Urinary bladder (tissue), 4 donors: ENCODE results near the gene INSIG2. TPM values are rescaled to one million over a fixed set of nuclear protein-coding genes. Genes with fewer than 3 reads are reported as not detected.

Source experiments
- DNase-seq: peaks from one replicate; pipeline ENCODE4 v3.0.0-alpha.2; 2015; ENCODE audit errors: extremely low spot score
- H3K27ac ChIP-seq: one replicate; pipeline ENCODE4 v1.5.1; 2013; ENCODE audit warnings: low read depth, mild to moderate bottlenecking, moderate library complexity
- H3K36me3 ChIP-seq: one replicate; pipeline ENCODE4 v1.6.1; 2013; ENCODE audit warnings: mild to moderate bottlenecking, moderate library complexity; ENCODE audit not compliant: insufficient read depth
- H3K4me1 ChIP-seq: one replicate; pipeline ENCODE4 v1.6.1; 2013; ENCODE audit warnings: mild to moderate bottlenecking, moderate library complexity; ENCODE audit not compliant: insufficient read depth
- H3K4me3 ChIP-seq: one replicate; pipeline ENCODE4 v1.5.1; 2013; ENCODE audit warnings: low read depth, low read length
- WGBS: extraction: QIAGEN DNeasy Blood & Tissue Kit; methylation state at CpG from one replicate; pipeline ENCODE4 v1.1.7; 2013; 5-methylcytosine and 5-hydroxymethylcytosine counted together
- polyA plus RNA-seq: library from polyadenylated mRNA; stranded (reverse); fragments of 200-250 nt; gene quantifications from one replicate; pipeline ENCODE4 v1.2.3, GENCODE V29; 2013
- total RNA-seq: library from RNA; depleted of rRNA; stranded (reverse); fragments of >200 nt; gene quantifications from one replicate; pipeline ENCODE4 v1.2.3, GENCODE V29; 2014
- donor health status: healthy with polysubstance abuse.
- donor health status: healthy.

The INSIG2 gene
- total RNA-seq (32.3 TPM), polyA plus RNA-seq (13.7 TPM)

DNA sequence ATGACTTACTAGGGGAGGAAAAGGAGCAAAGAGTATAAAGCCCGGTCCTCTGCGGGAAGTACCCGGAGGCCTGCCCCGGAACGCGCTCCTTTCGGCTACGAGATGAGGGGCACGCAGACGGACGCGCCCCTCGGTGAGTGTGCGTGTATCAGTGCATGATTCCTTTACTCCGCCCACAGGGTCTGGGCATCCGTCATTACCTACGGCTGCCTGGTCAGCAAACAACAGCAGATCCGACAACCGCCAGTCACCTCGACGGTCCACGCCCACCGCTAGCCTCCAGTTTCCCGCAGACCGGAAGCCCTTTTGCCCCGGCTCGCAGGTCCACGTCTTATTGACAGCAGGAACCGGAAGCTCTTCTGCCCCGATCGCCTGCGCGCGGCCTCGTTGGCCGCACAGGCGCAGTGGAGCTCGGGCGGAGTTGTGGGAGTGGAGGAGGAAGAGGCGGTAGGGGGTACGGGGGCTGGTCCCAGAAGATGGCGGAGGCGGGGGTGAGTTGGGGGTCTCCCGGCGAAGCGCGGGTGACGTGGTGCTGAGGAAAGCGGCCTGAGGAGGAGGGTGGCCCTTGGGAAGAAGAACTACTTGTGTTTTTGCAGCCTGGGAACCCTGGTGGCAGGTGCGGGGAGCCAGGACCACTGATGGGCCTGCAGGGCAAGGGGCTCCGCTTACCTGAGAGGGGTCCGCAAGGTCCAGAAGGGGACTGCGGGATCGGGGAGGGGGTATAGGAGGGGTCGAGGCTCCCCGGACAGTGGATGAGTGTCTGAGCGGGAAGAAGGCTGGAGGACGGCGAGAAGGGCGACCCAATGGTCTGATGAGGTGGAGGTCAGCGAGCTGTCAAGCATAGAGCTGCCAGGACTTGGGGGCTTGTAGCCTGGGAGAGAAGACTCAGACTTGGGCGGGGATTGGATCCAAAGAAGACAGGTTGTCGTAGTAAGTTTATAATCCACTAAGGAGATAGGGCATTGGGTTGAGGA, at the start of gene INSIG2:
Gene INSIG2, plus strand, starts transcription at position 421 of the 974 bp plus-strand sequence. CDS start 8,086 bp downstream, outside the sequence.
- DNase-seq = peak; percentile 93
- Histone ChIP-seq H3K4me3 (peak within 1 kb of the TSS; percentile 83), H3K36me3 (no peaks in the 10 kb centered on the region), H3K27ac (no peak within 1 kb of the TSS), H3K4me1 (no peaks in the 10 kb centered on the region)
- under 1% methylated on average over 63 of the region's 63 CpGs for WGBS

DNA sequence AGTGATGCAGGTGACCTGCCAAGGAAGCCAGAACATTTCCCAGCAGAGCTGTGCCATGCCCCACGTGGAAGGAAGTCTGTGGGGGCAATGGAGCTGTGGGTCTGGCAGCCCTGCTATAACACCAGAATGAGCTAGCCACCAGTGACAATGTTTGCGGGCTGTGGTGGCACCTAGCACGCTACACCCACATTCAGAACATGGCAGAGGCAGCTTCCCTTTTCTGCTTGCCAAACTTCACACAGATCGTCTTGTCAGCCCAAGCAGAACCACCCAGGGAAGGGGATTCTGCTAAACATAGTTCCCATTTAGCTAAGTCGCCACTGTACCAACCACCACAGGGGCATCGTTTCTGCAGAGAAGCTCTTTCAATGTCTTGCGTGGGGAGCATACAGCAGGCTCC, 47.4 kb upstream of the INSIG2 start:
- H3K36me3 ChIP-seq = no peaks in the 10 kb centered on the region
- 83% methylated on average over 7 of the region's 7 CpGs for WGBS
- no peak overlapping the region for H3K27ac ChIP-seq
- H3K4me1 ChIP-seq = no peaks in the 10 kb centered on the region
- no peak for DNase-seq
- H3K4me3 ChIP-seq = no peak overlapping the region

DNA sequence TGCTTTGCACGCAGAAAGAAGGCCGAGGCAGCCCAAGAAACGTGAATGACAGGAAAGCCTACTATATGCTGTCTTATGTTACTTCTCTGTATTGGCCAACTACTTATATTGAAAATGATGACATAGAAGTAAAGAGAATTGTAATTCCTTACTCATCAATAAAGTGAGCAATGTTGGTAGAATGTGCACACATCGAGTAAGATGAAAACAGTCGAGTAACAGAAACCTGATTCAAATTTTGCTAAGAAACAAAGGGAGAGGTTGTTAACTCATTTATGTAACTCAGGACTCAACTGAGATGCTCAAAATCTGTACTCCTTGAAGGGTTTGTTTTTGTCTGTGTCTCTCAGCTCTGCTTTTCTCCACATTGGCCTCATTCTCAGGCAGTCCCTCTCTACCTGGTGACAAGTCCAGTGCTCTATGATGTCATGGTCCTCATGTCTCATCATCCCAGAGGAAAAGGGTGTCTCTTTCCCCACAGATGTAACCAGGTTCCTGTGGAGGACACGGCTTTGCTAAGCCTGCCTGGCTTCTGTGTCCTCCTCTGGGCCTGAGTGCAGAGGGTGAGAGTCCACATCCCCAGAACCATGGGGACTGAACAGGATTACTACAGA, 44.1 kb upstream of the INSIG2 start:
- no peaks in the 10 kb centered on the region for H3K4me1 ChIP-seq
- H3K4me3 ChIP-seq = no peak overlapping the region
- 80% methylated on average over 6 of the region's 6 CpGs for WGBS
- no peak for DNase-seq
- H3K27ac ChIP-seq = no peak overlapping the region
- H3K36me3 ChIP-seq = no peaks in the 10 kb centered on the region

DNA sequence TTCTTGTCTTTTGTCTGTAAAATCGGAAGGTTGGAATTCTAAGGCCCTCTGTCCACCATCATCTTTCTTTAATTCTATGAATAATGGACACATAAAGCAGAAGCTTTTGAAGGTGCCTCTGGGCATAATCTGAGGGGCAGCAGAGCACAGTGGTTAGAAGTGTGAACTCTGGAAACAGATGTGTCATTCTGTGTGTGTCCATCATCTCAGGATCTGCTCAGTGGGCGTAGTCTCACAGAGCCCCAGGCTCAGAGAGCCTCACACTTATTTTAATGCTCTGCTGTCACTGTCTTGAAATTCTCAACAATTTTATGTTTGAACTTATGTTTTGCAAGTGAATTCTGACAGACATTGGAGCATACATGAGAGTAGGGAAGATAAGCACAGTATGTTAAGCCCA, 43.4 kb upstream of the INSIG2 start:
- Histone ChIP-seq H3K27ac (no peak overlapping the region), H3K4me1 (no peaks in the 10 kb centered on the region), H3K36me3 (no peaks in the 10 kb centered on the region), H3K4me3 (no peak overlapping the region)
- no peak for DNase-seq
- WGBS = 77% methylated on average over 2 of the region's 2 CpGs

DNA sequence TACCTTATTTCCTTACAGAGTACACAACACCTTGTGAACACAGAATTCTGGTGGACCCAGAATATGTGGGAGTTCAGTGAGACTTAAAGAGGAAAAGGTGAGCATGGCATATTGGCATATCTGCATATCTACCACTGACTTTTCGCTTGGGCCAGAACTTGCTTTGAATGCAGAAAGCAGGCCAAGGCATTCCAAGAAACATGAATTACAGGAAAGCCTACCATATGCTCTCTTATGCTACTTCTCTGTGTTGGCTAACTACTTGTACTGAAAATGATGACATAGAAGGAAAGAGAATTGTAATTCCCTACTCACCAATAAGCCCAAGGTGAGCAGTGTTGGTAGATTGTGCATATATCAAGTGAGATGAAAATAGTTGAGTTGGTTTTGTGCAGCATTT, 43.0 kb upstream of the INSIG2 start:
- no peak overlapping the region for H3K4me3 ChIP-seq
- DNase-seq = no peak
- WGBS = 78% methylated on average over 1 of the region's 1 CpG
- H3K27ac ChIP-seq = no peak overlapping the region
- H3K36me3 ChIP-seq = no peaks in the 10 kb centered on the region
- H3K4me1 ChIP-seq = no peaks in the 10 kb centered on the region

DNA sequence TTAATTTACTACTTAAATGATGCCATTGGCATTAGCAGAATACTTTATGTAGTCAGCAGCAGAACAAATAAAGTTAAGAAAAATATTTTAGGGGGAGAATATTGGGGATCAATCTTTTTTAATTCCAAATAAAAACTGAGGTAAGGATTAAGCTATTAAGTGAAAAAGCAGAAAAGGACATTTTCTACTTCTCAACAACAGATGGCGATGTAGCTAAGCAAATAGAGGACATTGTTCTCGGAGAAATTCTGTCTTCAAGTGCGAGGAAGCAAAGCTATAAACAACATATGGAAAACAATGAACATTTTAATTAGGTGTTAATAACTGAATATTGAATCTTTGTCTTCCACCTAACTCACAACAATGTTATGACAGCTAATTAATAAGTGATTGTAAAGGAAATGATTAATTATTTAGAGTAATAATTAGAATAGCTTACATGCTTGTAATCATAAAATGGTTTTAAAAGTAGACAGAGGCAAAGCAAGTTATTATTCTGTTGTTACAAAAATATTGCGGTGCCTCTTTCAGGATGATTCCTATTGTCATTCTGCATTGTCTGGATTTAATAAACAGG, 41.5 kb upstream of the INSIG2 start:
- no peak overlapping the region for H3K4me3 ChIP-seq
- DNase-seq = no peak
- WGBS = 10% methylated on average over 4 of the region's 4 CpGs
- no peaks in the 10 kb centered on the region for H3K36me3 ChIP-seq
- H3K27ac ChIP-seq = no peak overlapping the region
- no peaks in the 10 kb centered on the region for H3K4me1 ChIP-seq

DNA sequence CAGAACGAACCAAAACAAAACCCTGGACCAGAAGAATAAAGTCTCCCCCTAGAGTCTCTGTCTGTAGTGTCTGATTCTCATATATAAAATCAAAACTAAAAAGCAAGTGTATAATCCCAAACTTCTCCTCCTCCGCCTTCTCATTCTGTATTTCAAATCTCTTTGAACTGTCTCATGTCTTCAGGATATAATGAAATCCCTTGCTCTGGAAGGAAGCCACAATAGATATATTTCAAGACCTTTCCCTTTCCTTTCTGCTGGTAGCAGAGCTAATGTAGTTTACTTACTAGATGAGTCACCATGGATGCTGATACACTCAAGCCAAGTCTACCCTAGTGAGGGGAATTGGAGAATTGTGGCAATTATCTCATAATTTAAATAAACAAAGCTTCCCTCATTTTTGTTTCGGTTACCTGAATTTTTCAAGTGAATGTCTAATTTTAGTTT, 40.9 kb upstream of the INSIG2 start:
- Histone ChIP-seq H3K27ac (no peak overlapping the region), H3K4me3 (no peak overlapping the region), H3K36me3 (no peaks in the 10 kb centered on the region), H3K4me1 (no peaks in the 10 kb centered on the region)
- 22% methylated on average over 3 of the region's 3 CpGs for WGBS
- DNase-seq = no peak

DNA sequence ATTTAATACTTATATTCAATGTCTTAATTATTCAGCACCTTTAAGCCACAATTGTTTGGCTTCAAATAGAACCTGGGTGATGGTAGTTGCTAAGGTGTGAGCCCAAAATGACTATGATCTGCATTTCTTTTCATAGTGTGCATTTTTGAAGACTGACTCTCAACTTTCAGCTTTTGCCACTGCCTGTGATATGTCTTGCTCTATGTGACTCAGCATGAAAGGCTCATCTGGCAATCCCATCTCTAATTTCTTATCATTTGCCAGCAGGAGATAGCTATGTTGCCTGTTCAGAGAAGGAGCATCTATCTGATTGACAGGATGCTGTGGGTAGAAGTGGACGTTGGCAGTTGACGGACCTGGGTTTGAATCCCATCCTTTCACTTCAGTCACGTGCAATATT, 39.9 kb upstream of the INSIG2 start:
- 81% methylated on average over 3 of the region's 3 CpGs for WGBS
- no peak overlapping the region for H3K27ac ChIP-seq
- H3K36me3 ChIP-seq = no peaks in the 10 kb centered on the region
- H3K4me1 ChIP-seq = no peaks in the 10 kb centered on the region
- no peak for DNase-seq
- no peak overlapping the region for H3K4me3 ChIP-seq

DNA sequence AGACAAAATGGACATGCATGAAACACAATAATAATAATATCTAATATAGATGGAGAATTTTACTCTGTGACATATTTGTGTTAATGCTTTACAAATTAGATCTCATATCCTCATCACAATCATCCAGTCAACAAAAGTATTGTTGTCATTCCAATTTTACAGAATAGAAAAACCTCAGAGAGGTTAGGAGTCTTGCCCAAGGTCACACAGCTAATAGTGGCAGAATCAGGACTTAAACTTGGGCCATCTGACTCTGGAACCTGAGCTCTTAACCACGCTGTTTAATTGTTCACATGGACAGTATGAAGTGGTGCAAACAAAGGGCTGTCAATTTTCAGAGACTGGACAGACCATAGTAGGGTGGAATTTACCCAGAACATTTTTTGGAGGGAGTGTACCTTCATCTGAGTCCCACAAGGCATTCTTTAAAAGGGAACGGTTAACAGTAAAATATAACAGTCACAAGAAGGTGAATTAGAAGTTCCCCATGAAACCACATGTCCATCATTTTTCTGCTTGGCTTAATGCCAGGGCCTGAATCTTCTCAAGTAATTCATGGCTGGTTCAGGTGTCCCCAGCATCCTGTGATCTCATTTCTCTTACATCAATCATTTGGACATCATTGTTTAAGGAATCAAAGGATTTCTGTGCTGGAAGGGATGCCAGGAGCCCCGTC, 39.0 kb upstream of the INSIG2 start:
- Histone ChIP-seq H3K4me3 (no peak overlapping the region), H3K4me1 (no peaks in the 10 kb centered on the region), H3K36me3 (no peaks in the 10 kb centered on the region), H3K27ac (no peak overlapping the region)
- DNase-seq = no peak
- WGBS = 82% methylated on average over 3 of the region's 3 CpGs

DNA sequence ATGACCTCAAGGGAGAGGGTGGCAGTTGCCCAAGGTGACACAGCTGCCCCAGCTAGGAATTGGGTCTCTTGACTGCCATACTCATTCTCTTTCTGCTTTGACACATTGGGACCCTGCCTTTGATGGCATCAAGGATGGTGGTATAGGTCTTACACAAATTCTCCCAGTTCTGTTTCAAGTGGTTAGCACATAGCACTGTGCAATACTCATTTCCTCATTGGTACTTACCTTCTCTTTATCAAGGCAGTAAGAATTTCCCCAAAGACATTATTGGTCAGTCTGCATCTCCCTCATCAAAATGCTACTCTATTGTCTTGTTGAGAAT, 38.5 kb upstream of the INSIG2 start:
- no peak overlapping the region for H3K4me3 ChIP-seq

DNA sequence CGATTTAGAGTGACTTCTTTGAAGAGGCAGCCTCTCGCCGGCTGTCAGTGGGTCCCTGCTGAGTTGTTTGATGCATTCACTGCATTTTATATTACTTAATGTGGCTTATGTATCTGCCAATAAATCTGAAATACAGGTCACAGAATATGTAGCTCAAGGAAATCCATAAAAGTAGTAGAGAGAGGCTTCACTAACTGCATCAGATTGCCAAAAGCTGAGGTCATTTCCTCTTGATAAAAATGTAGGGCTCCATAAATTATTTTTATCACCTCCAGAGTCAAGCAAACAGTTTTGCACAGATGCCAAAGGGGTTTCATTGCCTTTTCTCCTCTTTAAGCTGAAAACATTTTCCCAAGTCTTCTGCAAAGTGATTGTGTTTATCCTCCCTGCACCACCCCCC, 37.9 kb upstream of the INSIG2 start:
- Histone ChIP-seq H3K4me3 (no peak overlapping the region), H3K36me3 (no peaks in the 10 kb centered on the region), H3K27ac (no peak overlapping the region), H3K4me1 (no peaks in the 10 kb centered on the region)
- 13% methylated on average over 3 of the region's 3 CpGs for WGBS
- peak; percentile 65 for DNase-seq

More for the DNA sequence above, 38.5 kb upstream of the INSIG2 start:
- Histone ChIP-seq H3K27ac (no peak overlapping the region), H3K36me3 (no peaks in the 10 kb centered on the region), H3K4me1 (no peaks in the 10 kb centered on the region)
- DNase-seq = no peak

DNA sequence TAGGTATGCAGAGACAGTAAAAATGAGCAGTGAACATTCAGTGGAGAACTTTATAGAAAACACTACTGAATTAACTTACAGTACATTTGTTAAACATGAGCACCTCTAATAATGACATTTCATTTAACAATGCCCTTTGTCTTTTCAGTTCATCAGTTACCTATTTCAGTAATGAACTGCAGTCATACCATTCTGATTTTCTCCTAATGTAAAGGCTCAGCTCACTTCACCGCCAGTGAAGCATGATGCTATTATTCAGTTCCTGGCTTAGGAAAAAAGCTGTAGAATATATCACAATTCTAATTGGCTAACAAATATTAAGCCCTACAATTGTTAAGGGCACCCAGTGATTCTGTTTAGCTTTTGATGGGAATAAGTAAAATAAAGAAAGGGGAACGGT, 37.3 kb upstream of the INSIG2 start:
- no peaks in the 10 kb centered on the region for H3K4me1 ChIP-seq
- WGBS = 65% methylated on average over 2 of the region's 2 CpGs
- no peaks in the 10 kb centered on the region for H3K36me3 ChIP-seq
- H3K4me3 ChIP-seq = no peak overlapping the region
- no peak for DNase-seq
- H3K27ac ChIP-seq = no peak overlapping the region

DNA sequence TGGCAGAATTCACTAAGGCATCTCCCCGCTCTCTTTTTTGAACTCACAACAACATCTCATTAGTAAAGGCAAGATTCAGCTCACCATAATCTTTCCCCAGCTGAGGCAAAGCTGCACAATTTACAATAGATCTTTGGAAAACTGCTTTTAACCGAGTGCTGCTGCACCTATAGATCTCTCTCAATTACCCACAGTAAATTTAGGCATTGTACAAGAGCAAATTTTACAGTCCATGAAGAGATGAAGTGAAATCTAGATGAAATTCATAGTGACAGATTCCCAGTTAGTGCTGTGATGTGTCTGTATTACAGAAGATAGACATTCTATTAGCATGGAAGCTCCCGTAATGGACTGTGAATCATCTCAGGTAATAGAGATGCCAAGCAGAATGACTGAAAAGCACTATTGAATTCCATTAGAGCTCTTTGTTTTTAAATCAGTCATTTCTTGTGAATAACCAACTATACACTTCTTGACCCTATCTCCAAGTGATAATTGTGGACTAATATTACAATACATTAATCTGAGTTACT, 36.4 kb upstream of the INSIG2 start:
- Histone ChIP-seq H3K36me3 (no peaks in the 10 kb centered on the region), H3K4me1 (no peaks in the 10 kb centered on the region), H3K4me3 (no peak overlapping the region), H3K27ac (no peak overlapping the region)
- no peak for DNase-seq
- WGBS = 89% methylated on average over 3 of the region's 3 CpGs
